ENCODE data around the gene SYT17.

- TF ChIP-seq CTCF (conservative IDR thresholded peaks at IDR 0.05; ENCODE audit: low read length) (no peak), EZH2phosphoT487 (IDR thresholded peaks at IDR 0.05; ENCODE audit: borderline replicate concordance) (no peak)
These were observed 48.5 kb upstream of the SYT17 start for GRCh38 chr16:19119564-19119963.

All from Loucy (cell line).